IMR-90 (cell line): ENCODE data around the gene SP2. TPM values are rescaled to one million over a fixed set of nuclear protein-coding genes. Genes with fewer than 3 reads are reported as not detected.
A peak's percentile ranks its signal among the peaks of the same experiment; 100 is the strongest.

Experiments
- ATAC-seq: fragments of 200-7000 bp; cut with Tn5 transposase; 2 replicates; pipeline ENCODE4 v1.9.1; 2020; ENCODE audit warnings: low read depth, mild to moderate bottlenecking, moderate library complexity
- BruUV-seq: library from RNA; stranded (reverse); fragments of 400-500 nt; replicated peaks from 2 replicates; lab custom pipeline; 2021; lab: Mats Ljungman, UMichigan
- CTCF ChIA-PET: fragments of 300-600 bp; formaldehyde crosslinking; extraction: SDS; loops from one replicate; lab custom pipeline; 2021; ENCODE audit warnings: antibody characterized with exemption; lab: Yijun Ruan, JAX
- POLR2A ChIA-PET: fragments of 300-600 bp; sonication (Branson Sonifier 250); formaldehyde crosslinking; loops from one replicate; lab custom pipeline; 2022; ENCODE audit warnings: antibody characterized with exemption; ENCODE audit not compliant: unreplicated experiment; lab: Charles Lee
- DNase-seq: peaks from one replicate; pipeline ENCODE4 v3.0.0; 2013
- H2AFZ ChIP-seq: replicated peaks from 2 replicates; pipeline ENCODE3; 2013; ENCODE audit warnings: low read length, mild to moderate bottlenecking; ENCODE audit not compliant: poor library complexity
- H2AK5ac ChIP-seq: 2 replicates; pipeline ENCODE4 v1.6.1; 2013; ENCODE audit warnings: low read depth, low read length, inconsistent platforms
- H2AK9ac ChIP-seq: replicated peaks from 2 replicates; pipeline ENCODE3; 2013; ENCODE audit warnings: mild to moderate bottlenecking, low read depth, low read length, moderate library complexity; ENCODE audit not compliant: poor library complexity
- H2BK120ac ChIP-seq: 2 replicates; pipeline ENCODE4 v1.6.1; 2013; ENCODE audit warnings: low read depth, low read length, inconsistent platforms
- H2BK15ac ChIP-seq: 3 replicates; pipeline ENCODE4 v1.6.1; 2013; ENCODE audit warnings: low read depth, low read length, inconsistent platforms
- H2BK20ac ChIP-seq: 2 replicates; pipeline ENCODE4 v1.6.1; 2013; ENCODE audit warnings: low read depth, mild to moderate bottlenecking, inconsistent platforms, low read length, moderate library complexity
- H2BK5ac ChIP-seq: 2 replicates; pipeline ENCODE4 v1.6.1; 2013; ENCODE audit warnings: mild to moderate bottlenecking, low read depth, low read length, inconsistent platforms; ENCODE audit not compliant: poor library complexity, severe bottlenecking
- H3K14ac ChIP-seq: replicated peaks from 2 replicates; pipeline ENCODE4 v1.6.1; 2013; ENCODE audit warnings: low read depth, low read length, inconsistent platforms
- H3K18ac ChIP-seq: 2 replicates; pipeline ENCODE4 v1.6.1; 2013; ENCODE audit warnings: low read depth, low read length, control low read depth
- H3K23ac ChIP-seq: 2 replicates; pipeline ENCODE4 v1.6.1; 2013; ENCODE audit warnings: low read depth, low read length, inconsistent platforms
- H3K27ac ChIP-seq: 2 replicates; pipeline ENCODE4 v1.5.1; 2013; ENCODE audit warnings: mild to moderate bottlenecking, control low read depth, low read length; ENCODE audit not compliant: insufficient read depth
- H3K27me3 ChIP-seq: 2 replicates; pipeline ENCODE4 v1.6.1; 2013; ENCODE audit warnings: low read length; ENCODE audit not compliant: control insufficient read depth, insufficient read depth
- H3K36me3 ChIP-seq: 2 replicates; pipeline ENCODE4 v1.6.1; 2013; ENCODE audit warnings: low read length, mixed read lengths; ENCODE audit not compliant: control insufficient read depth, insufficient read depth
- H3K4ac ChIP-seq: 2 replicates; pipeline ENCODE4 v1.6.1; 2013; ENCODE audit warnings: low read depth, low read length, inconsistent platforms
- H3K4me1 ChIP-seq: 2 replicates; pipeline ENCODE4 v1.6.1; 2013; ENCODE audit warnings: low read length, mixed read lengths; ENCODE audit not compliant: control insufficient read depth, insufficient read depth
- H3K4me2 ChIP-seq: 2 replicates; pipeline ENCODE4 v1.6.1; 2013; ENCODE audit warnings: low read depth, mild to moderate bottlenecking, control low read depth, low read length, moderate library complexity
- H3K4me3 ChIP-seq: 2 replicates; pipeline ENCODE4 v1.5.1; 2013; ENCODE audit warnings: low read depth, mild to moderate bottlenecking, control low read depth, low read length, moderate library complexity; ENCODE audit not compliant: insufficient read depth
- H3K56ac ChIP-seq: 2 replicates; pipeline ENCODE4 v1.6.1; 2013; ENCODE audit warnings: low read length, inconsistent platforms; ENCODE audit not compliant: insufficient read depth; ENCODE audit errors: extremely low read depth
- H3K79me1 ChIP-seq, 2 experiments: 2 replicates each; pipeline ENCODE4 v1.6.1; 2013; ENCODE audit warnings: low read length in 2 of 2, inconsistent platforms in 1 of 2, low read depth in 1 of 2
- H3K9ac ChIP-seq: 2 replicates; pipeline ENCODE4 v1.6.1; 2013; ENCODE audit warnings: low read depth, low read length, control low read depth
- H3K9me1 ChIP-seq: 2 replicates; pipeline ENCODE4 v1.6.1; 2013; ENCODE audit warnings: low read length, inconsistent platforms; ENCODE audit not compliant: insufficient read depth
- H3K9me3 ChIP-seq: 2 replicates; pipeline ENCODE4 v1.6.1; 2013; ENCODE audit warnings: low read length; ENCODE audit not compliant: control insufficient read depth, insufficient read depth
- H4K20me1 ChIP-seq: 2 replicates; pipeline ENCODE4 v1.6.1; 2013; ENCODE audit warnings: low read length, inconsistent platforms; ENCODE audit not compliant: insufficient read depth
- H4K5ac ChIP-seq: 2 replicates; pipeline ENCODE4 v1.6.1; 2013; ENCODE audit warnings: mild to moderate bottlenecking, low read depth, low read length, control low read depth
- H4K8ac ChIP-seq, 2 experiments: 2 replicates each; pipeline ENCODE4 v1.6.1; 2013; ENCODE audit warnings: low read depth in 2 of 2, low read length in 2 of 2, control low read depth in 1 of 2, inconsistent platforms in 1 of 2
- H4K91ac ChIP-seq: 2 replicates; pipeline ENCODE4 v1.6.1; 2013; ENCODE audit warnings: low read depth, low read length, inconsistent platforms; ENCODE audit not compliant: insufficient read depth
- CHD1 ChIP-seq: IDR thresholded peaks from 2 replicates; pipeline ENCODE4 v1.6.1; 2012; ENCODE audit warnings: low read depth, low read length, improper control_type of control experiment
- FOS ChIP-seq: fragments of 150-350 bp; IDR thresholded peaks from 2 replicates; pipeline ENCODE4 v1.6.1; 2016; ENCODE audit warnings: low read depth, low read length
- RFX5 ChIP-seq: IDR thresholded peaks from 2 replicates; pipeline ENCODE4 v1.8.0; 2012; ENCODE audit warnings: low read depth, mild to moderate bottlenecking, low read length, moderate library complexity
- whole genome bisulfite sequencing, 2 experiments: methylation state at CpG; one replicate each; pipeline versions ENCODE4 v1.1.5 to v1.1.7; 2013; ENCODE audit warnings: missing lambda C conversion rate in 2 of 2; ENCODE audit not compliant: insufficient read length in 1 of 2; ENCODE audit errors: extremely low coverage in 2 of 2; 5-methylcytosine and 5-hydroxymethylcytosine counted together
- dilution Hi-C: fragments of 300-500 bp; cut with HindIII; formaldehyde crosslinking; loops from one replicate; pipeline ENCODE4 v1.14.3; 2018; ENCODE audit warnings: low sequenced_read_pairs; ENCODE audit not compliant: unreplicated experiment
- in situ Hi-C: fragments of 300-500 bp; cut with MboI; formaldehyde crosslinking; loops from 3 replicates; pipeline ENCODE4 v1.14.3; 2019; ENCODE audit warnings: low sequenced_read_pairs, inconsistent platforms, mixed read lengths
- intact Hi-C: fragments of 100-400 bp; cut with micrococcal nuclease; formaldehyde crosslinking; loops from 2 replicates; pipeline ENCODE4 v1.10.0; 2022
- polyA plus RNA-seq, 3 experiments: library from polyadenylated mRNA; depleted of rRNA; stranded (reverse); fragments of >200 nt; gene quantifications; 2 replicates each; pipeline ENCODE4 v1.2.3, GENCODE V29; 2012; ENCODE audit warnings: low replicate concordance in 1 of 3
- total RNA-seq: library from RNA; depleted of rRNA; stranded (reverse); fragments of >200 nt; gene quantifications from 2 replicates; pipeline ENCODE4 v1.2.3, GENCODE V29; 2012

SP2 gene
- total and polyA plus RNA-seq, 2 of the 4 experiments (the other 2 are of a cell fraction) = 0.72 to 13.8 TPM

DNA sequence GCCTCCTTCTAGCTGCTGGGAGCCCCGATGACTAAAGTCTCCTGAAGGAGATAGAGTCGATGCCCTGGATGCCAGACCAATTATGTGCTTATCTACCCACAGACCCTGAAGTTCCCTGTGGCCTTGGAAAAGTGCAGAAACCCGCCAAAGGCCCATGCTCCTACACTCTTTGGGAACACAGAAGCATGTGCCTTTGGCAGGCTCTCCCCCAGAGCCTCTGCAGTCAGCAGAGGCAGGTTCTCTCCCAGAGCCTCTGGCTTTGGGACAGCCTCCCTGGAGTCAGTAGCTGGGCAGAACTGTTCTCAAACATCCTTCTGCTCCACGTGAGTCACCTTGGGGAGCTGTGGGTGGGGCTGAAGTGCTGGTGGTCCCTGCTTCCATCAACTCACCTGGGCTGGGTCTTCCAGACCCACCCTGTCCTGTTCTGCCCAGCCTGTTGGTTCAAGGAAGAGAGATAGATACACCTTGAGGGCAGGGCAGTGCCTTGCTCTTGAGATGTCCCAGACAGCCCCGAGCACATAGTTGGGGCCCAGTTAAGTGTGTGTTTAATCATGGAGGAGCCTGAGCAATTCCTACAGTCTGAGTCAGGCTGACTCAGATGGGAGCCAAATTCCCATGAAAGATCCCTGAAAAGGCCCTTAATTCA, 71.7 kb downstream of the SP2 start:
- 29% methylated on average over 1 of the region's 5 CpGs; no CpG with 5 or more reads in 1 of the 2 experiments for WGBS, 2 experiments

More for the DNA sequence above, 71.7 kb downstream of the SP2 start:
- H3K9me1 ChIP-seq = peaks cover 12% of the 10 kb centered on the region
- no peaks in the 10 kb centered on the region for H3K9me3 ChIP-seq
- H2AK9ac ChIP-seq = peak overlapping the region; percentile 92
- intact Hi-C loops = no loop called here
- H3K27ac ChIP-seq = peak overlapping the region; percentile 71
- CTCF ChIA-PET = interaction anchor here (0.7 to 1.3 kb wide), 5 partner anchors 18 to 26 kb away, joined by 3 to 4 read pairs (median 3); partner anchors contain the start of gene PNPO
- no peak overlapping the region for H3K9ac ChIP-seq
- dilution Hi-C loops = no loop called here
- in situ Hi-C loops = no loop called here
- H2BK5ac ChIP-seq = peak overlapping the region; percentile 87
- peak overlapping the region; percentile 20; the same call in 1 of the 2 replicates for H3K4me2 ChIP-seq
- TF ChIP-seq CHD1 = no peak
- TF ChIP-seq FOS = peak; percentile 58
- no peak for TF ChIP-seq RFX5
- H4K20me1 ChIP-seq = no peaks in the 10 kb centered on the region
- H2BK15ac ChIP-seq = peak overlapping the region; percentile 98; the same call in 2 of the 3 replicates
- POLR2A ChIA-PET = no interaction called here
- peaks cover 10 to 26% of the 10 kb centered on the region in 2 experiments for H3K79me1 ChIP-seq
- H2AK5ac ChIP-seq = peak overlapping the region; percentile 94
- peak; percentile 34 for ATAC-seq
- no TSS peak for BruUV-seq
- peak overlapping the region; percentile 80; the same call in 1 of the 2 replicates for H3K23ac ChIP-seq
- peak overlapping the region; percentile 61 for H4K5ac ChIP-seq
- H3K4me3 ChIP-seq = no peak overlapping the region
- no peaks in the 10 kb centered on the region for H3K36me3 ChIP-seq
- H3K4ac ChIP-seq = peak overlapping the region; percentile 94
- H2BK20ac ChIP-seq = peak overlapping the region; percentile 93
- DNase-seq = peak; percentile 89
- H2BK120ac ChIP-seq = peak overlapping the region; percentile 98
- peak overlapping the region; percentile 98 for H4K91ac ChIP-seq
- H2AFZ ChIP-seq = peak overlapping the region; percentile 92
- peak overlapping the region; percentile 76 to 94 for H4K8ac ChIP-seq
- peak overlapping the region; percentile 48 for H3K56ac ChIP-seq
- peaks cover 17% of the 10 kb centered on the region for H3K4me1 ChIP-seq
- peak overlapping the region; percentile 66 for H3K18ac ChIP-seq
- H3K14ac ChIP-seq = peak overlapping the region; percentile 50
- no peaks in the 10 kb centered on the region for H3K27me3 ChIP-seq
